Sigmoid colon (tissue), 7 donors: ENCODE measurements around the gene SHISA5. TPM values are rescaled to one million over a fixed set of nuclear protein-coding genes. Genes with fewer than 3 reads are reported as not detected.
"Not testable (repeated sequence)": the region's sequence is repeated elsewhere in the genome, so short reads cannot be mapped to it uniquely, and the experiment has no call there.

ENCODE experiments used
- DNase-seq: peaks from one replicate; pipeline ENCODE4 v3.0.0-alpha.2; 2019
- H3K27ac ChIP-seq, 4 donors: fragments of 200-600 bp; sonication (generic); one replicate each; pipeline ENCODE4 v1.5.1; 2016 to 2019; ENCODE audit warnings: mild to moderate bottlenecking in 1 of 4
- H3K27me3 ChIP-seq, 3 donors: fragments of 200-600 bp; sonication (generic); one replicate each; pipeline ENCODE4 v1.5.1; 2019; ENCODE audit warnings: mild to moderate bottlenecking in 1 of 3
- H3K36me3 ChIP-seq, 4 donors: fragments of 200-600 bp; sonication (generic); one replicate each; pipeline ENCODE4 v1.5.1; 2016 to 2019
- H3K4me1 ChIP-seq, 4 donors: fragments of 200-600 bp; sonication (generic); one replicate each; pipeline ENCODE4 v1.5.1; 2017 to 2019
- H3K4me3 ChIP-seq, 4 donors: fragments of 200-600 bp; sonication (generic); one replicate each; pipeline ENCODE4 v1.5.1; 2017 to 2019; ENCODE audit warnings: mild to moderate bottlenecking in 2 of 4, moderate library complexity in 1 of 4
- H3K9me3 ChIP-seq, 4 donors: fragments of 200-600 bp in 3 of 4; sonication (generic) in 3 of 4; one replicate each; pipeline versions ENCODE4 v1.5.1 to v1.6.1; 2013 to 2019
- CTCF ChIP-seq, 4 experiments: fragments of 450-650 bp in 3 of 4; fragments of 200-600 bp in 1 of 4; IDR thresholded peaks; one replicate each; pipeline ENCODE4 v1.5.1; 2016 to 2019; ENCODE audit warnings: antibody characterized with exemption in 4 of 4, mild to moderate bottlenecking in 3 of 4, moderate library complexity in 2 of 4
- EP300 ChIP-seq, 4 donors: sonication (generic); formaldehyde crosslinking; IDR thresholded peaks; one replicate each; pipeline ENCODE4 v1.6.1; 2017; ENCODE audit warnings: antibody characterized with exemption in 4 of 4
- POLR2A ChIP-seq, 2 donors: fragments of 450-650 bp; IDR thresholded peaks; one replicate each; pipeline ENCODE4 v1.6.1; 2016; ENCODE audit warnings: antibody characterized with exemption in 2 of 2, mild to moderate bottlenecking in 2 of 2, moderate library complexity in 2 of 2
- POLR2AphosphoS5 ChIP-seq, 4 donors: sonication (generic); formaldehyde crosslinking; IDR thresholded peaks; one replicate each; pipeline ENCODE4 v1.6.1; 2017; ENCODE audit warnings: antibody characterized with exemption in 4 of 4
- WGBS, 2 donors: extraction: QIAGEN DNeasy Blood & Tissue Kit; methylation state at CpG; one replicate each; pipeline ENCODE4 v1.1.7; 2013; 5-methylcytosine and 5-hydroxymethylcytosine counted together
- intact Hi-C: fragments of 100-400 bp; cut with DNase I; formaldehyde crosslinking; loops from one replicate; pipeline ENCODE4 v1.15.1; 2023
- polyA plus RNA-seq, 3 donors: library from polyadenylated mRNA; stranded (reverse); fragments of 200-250 nt; gene quantifications; one replicate each; pipeline ENCODE4 v1.2.3, GENCODE V29; 2013
- total RNA-seq, 4 donors: library from RNA; depleted of rRNA; stranded (reverse); fragments of >200 nt; gene quantifications; one replicate each; pipeline ENCODE4 v1.1.0, GENCODE V29; 2016
- donor health status: healthy with polysubstance abuse.
- donor health status: Bipolar disorder and iron deficiency.
- donor health status: healthy.

SHISA5 gene
- total and polyA plus RNA-seq, 7 donors = 57.7 to 142 (median 70.3) TPM

GRCh38 chr3:48501196-48501595, 2.8 kb downstream of the SHISA5 start:
- no peak for DNase-seq
- TF ChIP-seq POLR2AphosphoS5 (IDR thresholded peaks at IDR 0.05) (no peak), EP300 (IDR thresholded peaks at IDR 0.05) (no peak)
- Histone ChIP-seq H3K4me1 (peaks cover 0 to 26% (median 24%) of the 10 kb centered on the region in 4 donors), H3K4me3 (no peak overlapping the region), H3K36me3 (peaks cover 0 to 33% (median 7%) of the 10 kb centered on the region in 4 donors), H3K27ac (no peak overlapping the region), H3K9me3 (no peaks in the 10 kb centered on the region), H3K27me3 (no peaks in the 10 kb centered on the region)
- intact Hi-C loops = no loop called here
- WGBS, 2 donors = 82 to 90% methylated on average over 7 of the region's 7 CpGs

GRCh38 chr3:48500656-48501055, 3.3 kb downstream of the SHISA5 start:
- H3K9me3 ChIP-seq = no peaks in the 10 kb centered on the region
- H3K36me3 ChIP-seq = peaks cover 0 to 39% (median 11%) of the 10 kb centered on the region in 4 donors
- peaks cover 0 to 26% (median 24%) of the 10 kb centered on the region in 4 donors for H3K4me1 ChIP-seq
- no peak for DNase-seq
- no peak overlapping the region for H3K27ac ChIP-seq
- no peak overlapping the region for H3K4me3 ChIP-seq
- TF ChIP-seq POLR2AphosphoS5 (IDR thresholded peaks at IDR 0.05) = no peak
- TF ChIP-seq POLR2A (IDR thresholded peaks at IDR 0.05) = no peak
- TF ChIP-seq EP300 (IDR thresholded peaks at IDR 0.05) = no peak
- no peak for TF ChIP-seq CTCF (IDR thresholded peaks at IDR 0.05)
- 95 to 96% methylated on average over 5 of the region's 5 CpGs for WGBS, 2 donors
- H3K27me3 ChIP-seq = no peaks in the 10 kb centered on the region
- intact Hi-C loops = no loop called here

- H3K4me1 ChIP-seq = no peaks in the 10 kb centered on the region
- H3K36me3 ChIP-seq = peaks cover 0 to 44% (median 7%) of the 10 kb centered on the region in 4 donors
- no peaks in the 10 kb centered on the region for H3K27me3 ChIP-seq
- WGBS, 2 donors = 86 to 87% methylated on average over 3 of the region's 3 CpGs
- intact Hi-C loops = no loop called here
- TF ChIP-seq POLR2A (IDR thresholded peaks at IDR 0.05) = no peak
- no peak for TF ChIP-seq POLR2AphosphoS5 (IDR thresholded peaks at IDR 0.05)
- TF ChIP-seq CTCF (IDR thresholded peaks at IDR 0.05) = no peak
- no peaks in the 10 kb centered on the region for H3K9me3 ChIP-seq
- no peak overlapping the region for H3K27ac ChIP-seq
- no peak overlapping the region for H3K4me3 ChIP-seq
- DNase-seq = no peak
Measured at GRCh38 chr3:48493203-48493501, 10.8 kb downstream of the SHISA5 start.

GRCh38 chr3:48492461-48493202, 11.3 kb downstream of the SHISA5 start:
- Histone ChIP-seq H3K27ac (no peak overlapping the region), H3K36me3 (peaks cover 0 to 39% (median 7%) of the 10 kb centered on the region in 4 donors), H3K9me3 (no peaks in the 10 kb centered on the region), H3K4me1 (no peaks in the 10 kb centered on the region), H3K27me3 (no peaks in the 10 kb centered on the region), H3K4me3 (no peak overlapping the region)
- 67 to 72% methylated on average over 7 of the region's 7 CpGs for WGBS, 2 donors
- DNase-seq = no peak
- intact Hi-C loops = no loop called here
- TF ChIP-seq POLR2AphosphoS5 (IDR thresholded peaks at IDR 0.05) (no peak), POLR2A (IDR thresholded peaks at IDR 0.05) (no peak), EP300 (IDR thresholded peaks at IDR 0.05) (no peak), CTCF (IDR thresholded peaks at IDR 0.05) (no peak)

GRCh38 chr3:48486952-48487351, 17.0 kb downstream of the SHISA5 start:
- no peak for TF ChIP-seq EP300 (IDR thresholded peaks at IDR 0.05)
- TF ChIP-seq POLR2AphosphoS5 (IDR thresholded peaks at IDR 0.05) = no peak
- TF ChIP-seq POLR2A (IDR thresholded peaks at IDR 0.05) = no peak
- TF ChIP-seq CTCF (IDR thresholded peaks at IDR 0.05) = no peak
- intact Hi-C loops = no loop called here
- no peak for DNase-seq
- 94 to 95% methylated on average over 5 of the region's 5 CpGs for WGBS, 2 donors
- Histone ChIP-seq H3K36me3 (peaks cover 0 to 4% (median 0%) of the 10 kb centered on the region in 4 donors), H3K4me1 (no peaks in the 10 kb centered on the region), H3K4me3 (no peak overlapping the region), H3K27ac (no peak overlapping the region), H3K9me3 (no peaks in the 10 kb centered on the region), H3K27me3 (no peaks in the 10 kb centered on the region)

- H3K27me3 ChIP-seq, H3K36me3 ChIP-seq, H3K9me3 ChIP-seq, H3K27ac ChIP-seq, H3K4me3 ChIP-seq, intact Hi-C loops, H3K4me1 ChIP-seq, DNase-seq: not testable (repeated sequence)
- WGBS, 2 donors = 92 to 95% methylated on average over 6 of the region's 6 CpGs
Measured at GRCh38 chr3:48482822-48483221, 21.2 kb downstream of the SHISA5 start.

GRCh38 chr3:48480891-48481290, 23.1 kb downstream of the SHISA5 start:
- H3K4me1 ChIP-seq, intact Hi-C loops, H3K9me3 ChIP-seq, H3K27ac ChIP-seq, H3K4me3 ChIP-seq, DNase-seq, H3K36me3 ChIP-seq, H3K27me3 ChIP-seq: not testable (repeated sequence)
- WGBS, 2 donors = 96 to 97% methylated on average over 11 of the region's 11 CpGs
